GM12873 (cell line): ENCODE measurements around the gene PRX.

Experiments
- TF ChIP-seq, protein P1 (sequence below): IDR thresholded peaks from 2 replicates; pipeline ENCODE4 v1.5.1; 2012; ENCODE audit warnings: low read depth, mild to moderate bottlenecking, moderate library complexity, low read length, control low read depth; ENCODE audit not compliant: insufficient read depth; ENCODE audit errors: missing control alignments

Gene PRX

DNA sequence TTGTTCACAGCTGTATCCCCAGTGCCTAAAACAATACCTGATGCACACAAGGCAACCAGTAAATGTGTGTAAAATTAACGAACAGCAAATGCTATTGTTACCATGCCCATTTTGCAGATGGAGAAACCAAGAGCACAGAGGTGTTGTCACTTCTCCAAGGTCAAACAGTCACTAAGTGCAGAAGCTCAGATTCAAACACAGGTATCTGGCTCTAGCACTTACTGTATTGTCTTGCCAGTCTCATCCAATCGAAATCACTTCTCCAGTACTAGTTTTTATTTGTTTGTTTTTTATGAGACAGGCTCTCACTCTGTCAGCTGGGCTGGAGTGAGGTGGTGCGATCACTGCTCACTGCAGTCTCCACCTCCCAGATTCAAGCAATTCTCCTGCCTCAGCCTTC, 51.0 kb downstream of the PRX start:
- TF ChIP-seq, protein P1, sequence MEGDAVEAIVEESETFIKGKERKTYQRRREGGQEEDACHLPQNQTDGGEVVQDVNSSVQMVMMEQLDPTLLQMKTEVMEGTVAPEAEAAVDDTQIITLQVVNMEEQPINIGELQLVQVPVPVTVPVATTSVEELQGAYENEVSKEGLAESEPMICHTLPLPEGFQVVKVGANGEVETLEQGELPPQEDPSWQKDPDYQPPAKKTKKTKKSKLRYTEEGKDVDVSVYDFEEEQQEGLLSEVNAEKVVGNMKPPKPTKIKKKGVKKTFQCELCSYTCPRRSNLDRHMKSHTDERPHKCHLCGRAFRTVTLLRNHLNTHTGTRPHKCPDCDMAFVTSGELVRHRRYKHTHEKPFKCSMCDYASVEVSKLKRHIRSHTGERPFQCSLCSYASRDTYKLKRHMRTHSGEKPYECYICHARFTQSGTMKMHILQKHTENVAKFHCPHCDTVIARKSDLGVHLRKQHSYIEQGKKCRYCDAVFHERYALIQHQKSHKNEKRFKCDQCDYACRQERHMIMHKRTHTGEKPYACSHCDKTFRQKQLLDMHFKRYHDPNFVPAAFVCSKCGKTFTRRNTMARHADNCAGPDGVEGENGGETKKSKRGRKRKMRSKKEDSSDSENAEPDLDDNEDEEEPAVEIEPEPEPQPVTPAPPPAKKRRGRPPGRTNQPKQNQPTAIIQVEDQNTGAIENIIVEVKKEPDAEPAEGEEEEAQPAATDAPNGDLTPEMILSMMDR = no peak

DNA sequence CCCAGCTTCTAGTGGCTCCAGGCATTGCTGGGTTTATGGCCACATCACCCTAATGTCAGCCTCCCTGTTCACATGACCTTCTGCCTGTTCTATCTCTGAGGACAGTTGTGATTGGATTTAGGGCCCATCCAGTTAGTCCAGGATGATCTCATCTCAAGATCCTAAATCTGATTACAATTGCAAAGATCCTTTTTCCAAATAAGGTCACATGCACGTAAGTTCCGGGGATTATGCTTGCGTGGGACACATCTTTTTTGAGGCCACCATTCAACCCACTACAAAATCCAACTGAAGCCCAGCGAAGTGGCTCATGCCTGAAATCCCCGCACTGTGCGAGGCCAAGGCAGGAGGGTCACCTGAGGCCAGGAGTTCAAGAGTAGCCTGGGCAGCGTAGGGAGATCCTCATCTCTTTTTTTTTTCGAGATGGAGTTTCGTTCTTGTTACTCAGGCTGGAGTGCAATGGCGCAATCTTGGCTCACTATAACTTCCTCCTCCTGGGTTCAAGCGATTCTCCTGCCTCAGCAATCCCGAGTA, 52.4 kb downstream of the PRX start:
- TF ChIP-seq, protein P1 = no peak

DNA sequence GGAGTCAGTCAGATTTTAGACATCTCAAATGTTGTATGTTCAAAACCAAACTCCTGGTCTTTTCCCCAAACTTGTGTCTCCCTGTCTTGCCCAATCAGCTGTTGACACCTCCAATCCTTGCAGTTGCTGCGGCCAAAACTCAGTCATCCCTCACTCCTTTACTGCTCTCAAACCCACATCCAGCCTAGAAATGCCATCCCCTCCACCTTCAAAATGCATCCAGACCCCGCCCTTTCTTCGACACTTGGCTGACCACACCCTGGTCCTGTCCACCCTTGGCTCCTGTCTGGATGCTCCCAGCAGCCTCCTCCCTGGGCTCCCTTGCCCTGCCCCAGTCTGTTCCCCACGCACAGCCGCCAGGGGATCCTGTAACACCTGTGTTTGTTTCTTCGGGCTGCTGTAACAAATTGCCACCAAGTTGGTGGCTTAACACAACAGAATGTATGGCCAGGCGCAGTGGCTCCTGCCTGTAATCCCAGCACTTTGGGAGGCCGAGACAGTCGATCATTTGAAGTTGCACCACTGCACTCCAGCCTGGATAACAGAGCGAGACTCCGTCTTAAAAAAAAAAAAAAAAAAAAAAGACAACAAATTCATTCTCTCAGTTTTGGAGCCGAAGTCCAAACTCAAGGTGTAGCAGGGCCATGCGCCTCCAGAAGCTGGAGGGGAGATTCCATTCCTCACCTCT, 53.0 kb downstream of the PRX start:
- TF ChIP-seq, protein P1 = no peak

DNA sequence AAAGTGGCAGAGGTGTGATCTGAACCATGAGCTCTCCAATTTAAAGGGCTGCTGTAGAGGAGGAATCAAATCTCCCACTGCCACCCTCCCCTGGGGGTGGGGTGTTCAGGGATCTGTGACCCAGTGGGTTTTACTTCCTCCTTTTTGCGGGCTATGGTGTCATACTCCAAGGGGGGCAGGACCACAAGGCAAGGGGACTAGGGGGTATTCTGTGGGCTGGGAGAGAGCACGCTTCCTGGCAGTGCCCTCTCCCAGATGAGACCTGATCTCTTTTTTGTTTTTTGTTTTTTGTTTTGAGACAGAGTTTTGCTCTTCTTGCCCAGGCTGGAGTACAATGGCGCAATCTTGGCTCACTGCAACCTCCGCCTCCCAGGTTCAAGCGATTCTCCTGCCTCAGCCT, 54.4 kb downstream of the PRX start:
- TF ChIP-seq, protein P1 = no peak

DNA sequence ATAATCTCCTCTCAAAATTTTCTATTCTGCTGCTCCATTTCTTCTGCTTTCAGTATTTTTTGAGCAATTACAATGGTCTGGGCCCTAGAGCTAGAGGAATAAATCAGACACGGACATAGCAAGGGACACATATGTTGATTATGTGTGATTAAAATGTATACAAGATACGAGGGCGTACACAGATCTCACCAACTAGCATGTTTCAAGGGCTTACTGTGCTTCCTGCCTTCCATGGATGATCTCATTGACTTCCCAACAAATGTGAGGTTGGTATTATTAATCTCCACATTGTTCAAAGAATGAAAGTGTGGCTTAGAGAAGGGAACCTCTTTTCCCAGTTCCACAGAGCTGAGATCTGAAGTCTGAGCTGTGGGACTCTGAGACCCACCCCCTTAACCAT, 55.5 kb downstream of the PRX start:
- TF ChIP-seq, protein P1 = no peak

DNA sequence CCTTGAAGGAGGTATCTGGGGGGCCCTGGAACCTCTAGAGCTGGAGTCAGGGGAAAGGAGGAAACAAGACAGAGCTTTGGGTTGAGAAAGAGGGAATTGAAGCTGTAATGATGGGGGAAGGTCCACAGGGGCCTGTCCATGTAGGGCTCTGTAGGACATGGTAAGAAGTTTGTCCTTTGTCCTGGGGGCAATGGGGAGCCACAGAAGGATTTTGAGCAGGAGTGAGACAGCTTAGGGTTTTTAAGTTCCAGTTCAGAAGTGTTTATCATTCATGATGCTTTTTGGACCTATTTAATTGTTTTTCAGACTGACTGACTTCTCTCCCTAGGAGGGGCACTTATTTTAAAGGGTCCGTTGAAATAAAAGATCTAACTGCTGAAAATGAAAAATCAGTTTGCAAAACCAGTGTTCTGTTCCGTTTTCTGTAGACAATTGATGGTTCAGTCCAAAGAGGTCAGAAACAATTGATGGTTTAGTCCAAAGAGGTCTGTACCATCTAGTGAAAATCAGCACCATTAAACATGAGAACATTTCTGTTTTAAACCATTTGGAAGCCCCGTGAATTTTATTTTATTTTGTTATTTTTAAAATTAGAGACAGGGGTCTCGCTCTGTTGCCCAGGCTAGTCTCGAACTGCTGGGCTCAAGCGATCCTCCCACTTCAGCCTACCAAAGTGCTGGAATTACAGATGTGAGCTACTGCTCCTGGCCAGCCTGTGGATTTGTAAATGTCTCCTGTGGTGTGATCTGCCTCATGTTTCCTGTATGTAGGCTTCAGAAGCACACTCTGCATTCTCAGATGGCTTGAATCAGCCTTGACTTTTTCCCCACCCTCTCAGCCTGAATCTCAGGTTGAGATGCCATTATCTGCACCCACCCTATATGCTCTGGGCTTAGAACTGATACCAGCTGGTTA, 56.2 kb downstream of the PRX start:
- TF ChIP-seq, protein P1 = no peak
